Transverse colon (tissue), 4 donors: ENCODE results near the gene FXN.

Experiments used
- CTCF ChIP-seq, 5 experiments: fragments of 200-600 bp in 3 of 5; fragments of 450-650 bp in 2 of 5; sonication (generic) in 3 of 5; IDR thresholded peaks; 1 replicate in 2 of 5; 2 replicates in 3 of 5; pipeline ENCODE4 v1.5.1; 2016 to 2017; ENCODE audit warnings: antibody characterized with exemption in 5 of 5, inconsistent platforms in 3 of 5, mild to moderate bottlenecking in 2 of 5, moderate library complexity in 1 of 5
- POLR2AphosphoS5 ChIP-seq, 3 donors: sonication (generic); formaldehyde crosslinking; IDR thresholded peaks; one replicate each; pipeline ENCODE4 v1.6.1; 2016; ENCODE audit warnings: antibody characterized with exemption in 3 of 3

DNA sequence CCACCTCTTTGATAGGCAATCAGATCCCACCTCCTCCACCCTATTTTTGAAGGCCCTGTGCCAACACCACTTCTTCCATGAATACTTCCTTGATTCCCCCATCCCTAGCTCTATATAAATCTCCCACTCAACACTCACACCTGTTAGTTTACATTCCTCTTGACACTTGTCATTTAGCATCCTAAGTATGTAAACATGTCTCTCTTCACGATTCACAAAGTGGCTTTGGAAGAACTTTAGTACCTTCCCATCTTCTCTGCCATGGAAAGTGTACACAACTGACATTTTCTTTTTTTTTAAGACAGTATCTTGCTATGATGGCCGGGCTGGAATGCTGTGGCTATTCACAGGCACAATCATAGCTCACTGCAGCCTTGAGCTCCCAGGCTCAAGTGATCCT is 1.5 kb upstream of the FXN start:
- TF ChIP-seq CTCF (IDR thresholded peaks at IDR 0.05) (no peak), POLR2AphosphoS5 (IDR thresholded peaks at IDR 0.05) (no peak)
